ENCODE measurements around the gene SLC2A3. TPM values are rescaled to one million over a fixed set of nuclear protein-coding genes. Genes with fewer than 3 reads are reported as not detected.
"Not testable (repeated sequence)": the region's sequence is repeated elsewhere in the genome, so short reads cannot be mapped to it uniquely, and the experiment has no call there.

SLC2A3 gene
- polyA plus RNA-seq, 1 experiment, result 40.1 TPM

DNA sequence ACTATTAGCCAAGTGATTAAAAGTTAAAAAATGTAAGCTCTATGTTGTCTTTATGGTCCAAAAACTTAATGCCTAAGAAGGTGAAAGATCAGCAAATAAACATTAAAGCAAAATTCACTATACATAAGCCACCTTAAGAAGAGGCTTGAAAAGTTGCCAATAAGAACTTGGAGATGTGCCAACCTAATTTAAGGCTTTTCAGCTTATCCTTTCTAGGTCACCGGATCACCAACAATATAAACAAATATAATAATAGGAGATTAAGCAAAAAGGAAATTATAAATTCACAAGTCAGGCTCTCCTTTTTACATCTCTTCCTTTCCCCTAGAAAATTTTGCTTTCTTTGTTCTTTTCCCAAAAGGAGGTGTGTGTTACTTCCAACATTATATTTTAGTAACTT is 30.9 kb downstream of the SLC2A3 start:
- ChIA-PET CTCF (interaction anchor here (1.0 to 1.6 kb wide), 5 partner anchors 45 to 127 kb away, joined by 3 to 8 read pairs (median 3); no protein-coding TSS in a partner anchor), POLR2A (no interaction called here)
- H3K36me3 ChIP-seq (ENCODE audit: control insufficient read depth, insufficient read depth, low read length), result no peaks in the 10 kb centered on the region
- no peaks in the 10 kb centered on the region for H3K27me3 ChIP-seq (ENCODE audit: control insufficient read depth, insufficient read depth, low read length)
- TF ChIP-seq, protein P1, sequence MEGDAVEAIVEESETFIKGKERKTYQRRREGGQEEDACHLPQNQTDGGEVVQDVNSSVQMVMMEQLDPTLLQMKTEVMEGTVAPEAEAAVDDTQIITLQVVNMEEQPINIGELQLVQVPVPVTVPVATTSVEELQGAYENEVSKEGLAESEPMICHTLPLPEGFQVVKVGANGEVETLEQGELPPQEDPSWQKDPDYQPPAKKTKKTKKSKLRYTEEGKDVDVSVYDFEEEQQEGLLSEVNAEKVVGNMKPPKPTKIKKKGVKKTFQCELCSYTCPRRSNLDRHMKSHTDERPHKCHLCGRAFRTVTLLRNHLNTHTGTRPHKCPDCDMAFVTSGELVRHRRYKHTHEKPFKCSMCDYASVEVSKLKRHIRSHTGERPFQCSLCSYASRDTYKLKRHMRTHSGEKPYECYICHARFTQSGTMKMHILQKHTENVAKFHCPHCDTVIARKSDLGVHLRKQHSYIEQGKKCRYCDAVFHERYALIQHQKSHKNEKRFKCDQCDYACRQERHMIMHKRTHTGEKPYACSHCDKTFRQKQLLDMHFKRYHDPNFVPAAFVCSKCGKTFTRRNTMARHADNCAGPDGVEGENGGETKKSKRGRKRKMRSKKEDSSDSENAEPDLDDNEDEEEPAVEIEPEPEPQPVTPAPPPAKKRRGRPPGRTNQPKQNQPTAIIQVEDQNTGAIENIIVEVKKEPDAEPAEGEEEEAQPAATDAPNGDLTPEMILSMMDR (IDR thresholded peaks at IDR 0.05; ENCODE audit: insufficient read depth, low read depth, low read length), result no peak
- no peak overlapping the region for H3K4me3 ChIP-seq (ENCODE audit: low read depth, low read length)
- no peak for DNase-seq (ENCODE audit: low read depth)

GRCh38 chr12:7902416-7902815 is 33.6 kb downstream of the SLC2A3 start:
- H3K27me3 ChIP-seq (ENCODE audit: control insufficient read depth, insufficient read depth, low read length); CTCF ChIA-PET; H3K36me3 ChIP-seq (ENCODE audit: control insufficient read depth, insufficient read depth, low read length); DNase-seq (ENCODE audit: low read depth); POLR2A ChIA-PET; H3K4me3 ChIP-seq (ENCODE audit: low read depth, low read length): not testable (repeated sequence)

DNA sequence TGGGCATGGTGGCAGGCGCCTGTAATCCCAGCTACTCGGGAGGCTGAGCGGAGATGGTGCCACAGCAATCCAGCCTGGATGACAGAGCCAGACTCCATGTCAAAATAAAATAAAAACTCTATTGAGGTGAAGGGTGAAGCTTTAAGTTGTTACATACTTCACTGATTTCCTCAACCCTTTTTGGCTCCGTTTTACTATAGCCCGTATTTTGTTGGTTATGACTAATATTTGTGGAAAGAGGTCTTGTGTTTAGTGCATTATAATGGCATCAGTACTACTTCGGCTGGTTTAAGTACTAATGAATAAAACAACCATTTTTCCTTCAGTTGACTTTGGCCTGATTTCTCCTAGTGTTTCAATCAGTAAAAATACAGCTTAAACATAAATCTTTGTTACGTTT is 36.2 kb downstream of the SLC2A3 start:
- TF ChIP-seq, protein P1 (IDR thresholded peaks at IDR 0.05; ENCODE audit: insufficient read depth, low read depth, low read length), result no peak

GRCh38 chr12:7896726-7897125 is 39.3 kb downstream of the SLC2A3 start:
- POLR2A ChIA-PET; H3K4me3 ChIP-seq (ENCODE audit: low read depth, low read length); H3K36me3 ChIP-seq (ENCODE audit: control insufficient read depth, insufficient read depth, low read length); H3K27me3 ChIP-seq (ENCODE audit: control insufficient read depth, insufficient read depth, low read length); DNase-seq (ENCODE audit: low read depth); CTCF ChIA-PET: not testable (repeated sequence)

More for the DNA sequence above, 36.2 kb downstream of the SLC2A3 start:
- ChIA-PET POLR2A (no interaction called here), CTCF (no interaction called here)
- H3K27me3 ChIP-seq (ENCODE audit: control insufficient read depth, insufficient read depth, low read length), result no peaks in the 10 kb centered on the region
- H3K4me3 ChIP-seq (ENCODE audit: low read depth, low read length), result no peak overlapping the region
- no peak for DNase-seq (ENCODE audit: low read depth)
- no peaks in the 10 kb centered on the region for H3K36me3 ChIP-seq (ENCODE audit: control insufficient read depth, insufficient read depth, low read length)

DNA sequence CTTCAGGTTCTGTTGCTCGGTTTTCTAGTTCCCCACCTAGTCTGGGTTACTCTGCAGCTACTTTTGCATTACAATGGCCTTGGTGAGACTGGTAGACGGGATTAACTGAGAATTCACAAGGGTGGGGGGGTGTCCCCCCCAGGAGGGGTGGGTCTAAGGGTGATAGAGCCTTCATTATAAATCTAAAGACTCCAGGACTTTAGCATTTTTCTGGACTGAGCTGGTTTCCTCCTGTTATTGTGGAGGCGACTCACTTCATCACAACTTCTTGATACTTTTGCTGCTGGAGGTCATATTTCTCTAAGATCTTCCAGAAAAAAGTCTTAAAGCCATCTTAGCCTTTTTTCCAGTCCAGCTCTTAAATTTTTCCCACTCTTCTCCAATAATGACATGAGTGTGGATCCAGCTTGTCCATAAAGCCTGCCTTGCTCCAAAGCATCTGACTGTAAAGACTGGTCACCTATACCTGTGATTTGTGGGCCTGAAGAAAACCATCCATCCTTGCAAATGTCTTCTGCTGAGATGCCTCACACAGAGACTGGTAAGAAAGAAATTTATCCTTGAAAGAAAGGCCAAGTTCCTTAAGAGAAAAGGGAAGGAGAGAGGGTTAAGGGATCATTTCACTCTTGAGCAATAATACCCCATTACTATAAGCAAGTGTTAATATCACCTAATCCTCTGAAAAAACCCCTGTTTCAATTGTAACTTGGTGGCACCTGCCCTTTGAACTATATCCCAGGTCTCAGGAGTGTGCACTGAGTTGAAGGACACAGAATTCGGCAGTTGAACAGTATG is 43.6 kb downstream of the SLC2A3 start:
- ChIA-PET CTCF (interaction anchor here (0.8 kb wide), 1 partner anchor 498 kb away, joined by 3 read pairs; no protein-coding TSS in a partner anchor), POLR2A (interaction anchor here (1.1 kb wide), 1 partner anchor 8 kb away, joined by 11 read pairs; no protein-coding TSS in a partner anchor)
- TF ChIP-seq, protein P1 (IDR thresholded peaks at IDR 0.05; ENCODE audit: insufficient read depth, low read depth, low read length), result no peak
- Histone ChIP-seq H3K27me3 (ENCODE audit: control insufficient read depth, insufficient read depth, low read length) (no peaks in the 10 kb centered on the region), H3K36me3 (ENCODE audit: control insufficient read depth, insufficient read depth, low read length) (no peaks in the 10 kb centered on the region), H3K4me3 (ENCODE audit: low read depth, low read length) (no peak overlapping the region)
- no peak for DNase-seq (ENCODE audit: low read depth)

DNA sequence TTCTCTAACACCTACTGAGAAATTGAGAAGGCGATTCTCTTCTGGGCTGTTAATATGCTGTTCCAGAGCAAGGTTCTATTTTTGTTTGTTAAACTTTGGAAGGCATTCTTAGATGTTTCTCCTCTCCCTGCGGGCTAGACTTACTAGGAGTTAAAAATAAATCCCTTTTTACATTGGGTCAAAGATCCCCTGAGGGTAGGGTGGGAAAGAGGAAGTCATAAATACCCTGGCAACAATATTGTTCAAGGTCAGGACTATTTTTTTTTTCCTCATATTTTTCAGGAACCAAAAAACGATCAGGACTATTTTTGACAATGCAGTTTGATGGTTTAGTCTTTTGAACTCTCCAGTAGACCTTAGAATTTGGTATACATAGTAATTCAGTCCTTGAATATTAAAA is 51.3 kb downstream of the SLC2A3 start:
- TF ChIP-seq, protein P1 (IDR thresholded peaks at IDR 0.05; ENCODE audit: insufficient read depth, low read depth, low read length), result no peak

DNA sequence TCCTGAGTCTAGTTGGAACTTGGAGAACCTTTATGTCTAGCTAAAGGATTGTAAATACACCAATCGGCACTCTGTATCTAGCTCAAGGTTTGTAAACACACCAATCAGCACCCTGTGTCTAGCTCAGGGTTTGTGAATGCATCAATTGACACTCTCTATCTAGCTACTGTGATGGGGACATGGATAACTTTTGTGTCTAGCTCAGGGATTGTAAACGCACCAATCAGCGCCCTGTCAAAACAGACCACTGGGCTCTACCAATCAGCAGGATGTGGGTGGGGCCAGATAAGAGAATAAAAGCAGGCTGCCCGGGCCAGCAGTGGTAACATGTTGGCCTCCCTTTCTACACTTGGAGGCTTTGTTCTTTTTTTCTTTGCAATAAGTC is 54.3 kb downstream of the SLC2A3 start:
- POLR2A ChIA-PET; H3K36me3 ChIP-seq (ENCODE audit: control insufficient read depth, insufficient read depth, low read length); DNase-seq (ENCODE audit: low read depth); H3K27me3 ChIP-seq (ENCODE audit: control insufficient read depth, insufficient read depth, low read length); H3K4me3 ChIP-seq (ENCODE audit: low read depth, low read length): not testable (repeated sequence)
- CTCF ChIA-PET, result interaction anchor here (0.6 kb wide), 1 partner anchor 13 kb away, joined by 4 read pairs; no protein-coding TSS in a partner anchor

More for the DNA sequence above, 51.3 kb downstream of the SLC2A3 start:
- DNase-seq (ENCODE audit: low read depth), result no peak
- no peak overlapping the region for H3K4me3 ChIP-seq (ENCODE audit: low read depth, low read length)
- no peaks in the 10 kb centered on the region for H3K36me3 ChIP-seq (ENCODE audit: control insufficient read depth, insufficient read depth, low read length)
- POLR2A ChIA-PET, result no interaction called here
- CTCF ChIA-PET, result no interaction called here
- H3K27me3 ChIP-seq (ENCODE audit: control insufficient read depth, insufficient read depth, low read length), result no peaks in the 10 kb centered on the region

DNA sequence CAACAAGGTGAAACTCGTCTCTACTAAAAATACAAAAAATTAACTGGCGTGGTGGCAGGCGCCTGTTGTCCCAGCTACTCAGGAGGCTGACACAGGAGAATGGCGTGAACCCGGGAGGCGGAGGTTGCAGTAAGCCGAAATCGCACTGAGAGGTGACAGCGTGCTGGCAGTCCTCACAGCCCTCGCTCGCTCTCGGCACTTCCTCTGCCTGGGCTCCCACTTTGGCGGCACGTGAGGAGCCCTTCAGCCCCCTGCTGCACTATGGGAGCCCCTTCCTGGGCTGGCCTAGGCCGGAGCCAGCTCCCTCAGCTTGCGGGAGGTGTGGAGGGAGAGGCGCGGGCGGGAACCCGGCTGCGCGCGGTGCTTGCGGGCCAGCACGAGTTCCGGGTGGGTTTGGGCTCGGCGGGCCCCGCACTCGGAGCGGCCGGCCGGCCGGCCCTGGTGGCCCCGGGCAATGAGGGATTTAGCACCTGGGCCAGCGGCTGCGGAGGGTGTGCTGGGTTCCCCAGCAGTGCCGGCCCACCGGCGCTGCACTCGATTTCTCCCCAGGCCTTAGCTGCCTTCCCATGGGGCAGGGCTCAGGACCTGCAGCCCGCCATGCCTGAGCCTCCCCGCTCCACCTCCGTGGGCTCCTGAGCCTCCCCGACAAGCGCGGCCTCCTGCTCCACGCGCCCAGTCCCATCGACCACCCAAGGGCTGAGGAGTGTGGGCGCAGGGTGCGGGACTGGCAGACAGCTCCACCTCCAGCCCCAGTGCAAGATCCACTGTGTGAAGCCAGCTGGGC is 54.8 kb downstream of the SLC2A3 start:
- CTCF ChIA-PET; POLR2A ChIA-PET; H3K27me3 ChIP-seq (ENCODE audit: control insufficient read depth, insufficient read depth, low read length); H3K4me3 ChIP-seq (ENCODE audit: low read depth, low read length); H3K36me3 ChIP-seq (ENCODE audit: control insufficient read depth, insufficient read depth, low read length); DNase-seq (ENCODE audit: low read depth): not testable (repeated sequence)

Data from BJ (cell line).